IPS-11a (cell line): ENCODE data around the gene SLC39A11.

Experiments
- H3K4me3 ChIP-seq: one replicate; pipeline ENCODE4 v1.5.1; 2013; ENCODE audit warnings: low read depth, low read length, control low read depth

The SLC39A11 gene

GRCh38 chr17:73045724-73046123 lies 46.8 kb downstream of the SLC39A11 start:
- H3K4me3 ChIP-seq, result no peak overlapping the region

- no peak overlapping the region for H3K4me3 ChIP-seq
Measured at GRCh38 chr17:73043686-73044581, 48.6 kb downstream of the SLC39A11 start.

- no peak overlapping the region for H3K4me3 ChIP-seq
Measured at GRCh38 chr17:73042809-73043685, 49.4 kb downstream of the SLC39A11 start.

- no peak overlapping the region for H3K4me3 ChIP-seq
Measured at GRCh38 chr17:73042225-73042624, 50.3 kb downstream of the SLC39A11 start.

- H3K4me3 ChIP-seq, result no peak overlapping the region
Measured at GRCh38 chr17:73039282-73039681, 53.2 kb downstream of the SLC39A11 start.

GRCh38 chr17:73031472-73031871 lies 61.0 kb downstream of the SLC39A11 start:
- no peak overlapping the region for H3K4me3 ChIP-seq

- H3K4me3 ChIP-seq, result no peak overlapping the region
Measured at GRCh38 chr17:73030995-73031394, 61.5 kb downstream of the SLC39A11 start.

- no peak overlapping the region for H3K4me3 ChIP-seq
Measured at GRCh38 chr17:73030501-73030921, 62.0 kb downstream of the SLC39A11 start.

GRCh38 chr17:73029991-73030390 lies 62.5 kb downstream of the SLC39A11 start:
- H3K4me3 ChIP-seq, result no peak overlapping the region

GRCh38 chr17:73029021-73029420 lies 63.5 kb downstream of the SLC39A11 start:
- no peak overlapping the region for H3K4me3 ChIP-seq

- H3K4me3 ChIP-seq, result no peak overlapping the region
Measured at GRCh38 chr17:73028299-73028755, 64.2 kb downstream of the SLC39A11 start.

GRCh38 chr17:73027130-73027741 lies 65.3 kb downstream of the SLC39A11 start:
- no peak overlapping the region for H3K4me3 ChIP-seq

- H3K4me3 ChIP-seq, result no peak overlapping the region
Measured at GRCh38 chr17:73025041-73025560, 67.4 kb downstream of the SLC39A11 start.

- H3K4me3 ChIP-seq, result no peak overlapping the region
Measured at GRCh38 chr17:73023759-73024158, 68.7 kb downstream of the SLC39A11 start.

- no peak overlapping the region for H3K4me3 ChIP-seq
Measured at GRCh38 chr17:73022694-73023093, 69.8 kb downstream of the SLC39A11 start.

GRCh38 chr17:73021771-73022170 lies 70.7 kb downstream of the SLC39A11 start:
- H3K4me3 ChIP-seq, result no peak overlapping the region

GRCh38 chr17:73020110-73020509 lies 72.4 kb downstream of the SLC39A11 start:
- H3K4me3 ChIP-seq, result no peak overlapping the region

GRCh38 chr17:73018599-73018998 lies 73.9 kb downstream of the SLC39A11 start:
- H3K4me3 ChIP-seq, result no peak overlapping the region

- H3K4me3 ChIP-seq, result no peak overlapping the region
Measured at GRCh38 chr17:73017658-73018057, 74.8 kb downstream of the SLC39A11 start.

GRCh38 chr17:73015722-73016276 lies 76.7 kb downstream of the SLC39A11 start:
- H3K4me3 ChIP-seq, result no peak overlapping the region
